GM13976 (cell line): ENCODE results near the gene H3-3A.

ENCODE experiments used
- DNase-seq: peaks from one replicate; pipeline ENCODE4 v3.0.0; 2012; ENCODE audit warnings: low spot score
- in situ Hi-C: fragments of 300-500 bp; cut with MboI; formaldehyde crosslinking; loops from one replicate; pipeline ENCODE4 v1.12.0; 2022; ENCODE audit warnings: low sequenced_read_pairs, mixed read lengths, inconsistent platforms; ENCODE audit not compliant: unreplicated experiment
- TF ChIP-seq, protein P1 (sequence below): IDR thresholded peaks from 2 replicates; pipeline ENCODE4 v1.5.1; 2012; ENCODE audit warnings: borderline replicate concordance, mild to moderate bottlenecking; ENCODE audit not compliant: insufficient read depth; ENCODE audit errors: extremely low read depth, missing control alignments, control extremely low read depth

The H3-3A gene

DNA sequence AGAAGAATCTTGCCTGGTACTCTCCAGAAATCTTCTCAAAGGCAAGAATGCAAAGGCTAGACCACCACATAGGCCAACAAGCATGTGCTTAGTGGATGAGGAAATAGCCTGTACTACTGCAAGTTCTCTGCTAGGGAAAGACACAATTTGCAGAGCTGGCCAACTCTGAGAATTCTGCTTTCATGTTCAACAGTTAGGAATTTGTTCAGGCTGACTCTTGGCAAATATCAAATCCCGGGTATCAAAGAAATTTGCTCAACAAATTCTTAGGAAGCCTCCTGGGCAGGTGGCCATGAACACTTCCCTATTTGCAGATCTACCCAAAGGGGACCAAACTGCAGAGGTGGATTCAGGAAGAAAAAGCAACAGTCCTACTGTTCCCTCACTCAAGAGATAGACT, 15.0 kb upstream of the H3-3A start:
- in situ Hi-C loops = no loop called here
- TF ChIP-seq, protein P1, sequence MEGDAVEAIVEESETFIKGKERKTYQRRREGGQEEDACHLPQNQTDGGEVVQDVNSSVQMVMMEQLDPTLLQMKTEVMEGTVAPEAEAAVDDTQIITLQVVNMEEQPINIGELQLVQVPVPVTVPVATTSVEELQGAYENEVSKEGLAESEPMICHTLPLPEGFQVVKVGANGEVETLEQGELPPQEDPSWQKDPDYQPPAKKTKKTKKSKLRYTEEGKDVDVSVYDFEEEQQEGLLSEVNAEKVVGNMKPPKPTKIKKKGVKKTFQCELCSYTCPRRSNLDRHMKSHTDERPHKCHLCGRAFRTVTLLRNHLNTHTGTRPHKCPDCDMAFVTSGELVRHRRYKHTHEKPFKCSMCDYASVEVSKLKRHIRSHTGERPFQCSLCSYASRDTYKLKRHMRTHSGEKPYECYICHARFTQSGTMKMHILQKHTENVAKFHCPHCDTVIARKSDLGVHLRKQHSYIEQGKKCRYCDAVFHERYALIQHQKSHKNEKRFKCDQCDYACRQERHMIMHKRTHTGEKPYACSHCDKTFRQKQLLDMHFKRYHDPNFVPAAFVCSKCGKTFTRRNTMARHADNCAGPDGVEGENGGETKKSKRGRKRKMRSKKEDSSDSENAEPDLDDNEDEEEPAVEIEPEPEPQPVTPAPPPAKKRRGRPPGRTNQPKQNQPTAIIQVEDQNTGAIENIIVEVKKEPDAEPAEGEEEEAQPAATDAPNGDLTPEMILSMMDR = no peak
- no peak for DNase-seq

DNA sequence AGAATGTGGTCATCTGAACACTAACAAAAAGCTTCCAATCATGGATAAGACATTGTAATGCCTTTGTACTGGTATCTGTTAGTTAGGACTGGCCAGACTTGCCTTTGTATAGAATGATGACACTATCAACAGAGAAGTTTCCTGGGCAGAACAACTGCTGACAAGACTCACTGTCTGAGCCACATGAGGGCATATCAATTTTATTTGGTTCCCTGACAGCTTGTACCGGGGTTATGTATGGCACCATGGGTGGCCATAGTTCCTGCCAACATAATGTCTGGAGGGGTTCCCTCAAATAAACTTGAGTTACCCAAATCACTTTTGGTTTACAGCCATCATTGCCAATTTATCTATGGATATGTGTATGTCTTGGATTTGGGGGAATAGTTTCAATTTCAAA, 13.6 kb upstream of the H3-3A start:
- DNase-seq = no peak
- in situ Hi-C loops = no loop called here
- TF ChIP-seq, protein P1 = no peak

DNA sequence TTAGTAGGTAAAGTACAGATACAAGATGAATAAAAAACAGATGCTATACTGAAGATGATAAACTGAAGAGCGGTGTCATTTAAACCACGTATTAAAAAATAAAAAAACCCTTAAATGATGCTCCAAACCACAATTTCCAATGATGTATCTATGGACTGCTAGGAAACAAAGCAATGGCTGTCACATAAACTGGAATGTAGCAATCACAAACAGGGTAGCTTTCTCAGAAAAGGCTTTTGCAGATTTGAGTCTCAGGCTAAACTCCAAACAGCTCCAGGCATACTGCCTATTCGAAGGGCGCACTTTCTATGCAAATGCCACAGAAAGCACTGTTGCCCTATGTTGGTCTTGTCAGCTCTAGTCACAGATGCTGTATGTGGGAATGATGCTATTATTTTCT, 12.4 kb upstream of the H3-3A start:
- in situ Hi-C loops = no loop called here
- no peak for DNase-seq
- TF ChIP-seq, protein P1 = no peak

DNA sequence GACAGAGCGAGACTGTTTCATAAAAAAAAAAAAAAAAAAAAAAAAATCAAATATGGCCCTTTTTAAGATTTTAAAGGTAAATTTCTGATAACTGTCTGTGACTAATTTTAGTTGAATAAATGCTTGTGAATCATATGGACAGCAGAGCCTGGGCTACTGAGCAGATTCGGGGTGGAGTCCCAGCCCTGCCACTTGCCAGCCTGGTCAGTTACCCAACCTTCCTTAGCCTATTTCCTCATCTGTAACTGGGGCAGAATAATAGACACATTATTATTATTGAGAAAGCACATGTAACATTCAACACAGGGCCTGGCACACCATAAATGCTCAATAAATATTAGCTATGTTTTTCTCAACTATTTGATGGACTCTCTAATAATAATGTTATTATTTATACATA, 11.2 kb upstream of the H3-3A start:
- no peak for DNase-seq
- TF ChIP-seq, protein P1 = no peak
- in situ Hi-C loops = no loop called here

DNA sequence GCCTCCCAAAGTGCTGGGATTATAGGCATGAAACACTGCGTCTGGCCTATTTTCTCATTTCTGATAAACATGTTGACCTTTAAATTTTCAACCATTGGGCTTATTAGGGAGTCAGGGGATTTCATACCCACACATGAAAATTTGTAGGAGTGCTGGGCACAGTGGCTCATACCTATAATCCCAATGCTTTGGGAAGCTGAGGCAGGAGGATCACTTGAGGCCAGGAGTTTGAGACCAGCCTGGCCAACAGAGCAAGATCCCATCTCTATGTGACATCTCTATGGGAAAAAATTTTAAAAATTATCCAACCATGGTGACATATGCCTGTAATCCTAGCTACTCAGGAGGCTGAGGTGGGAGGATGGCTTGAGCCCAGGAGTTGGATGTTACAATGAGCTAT, 10.5 kb upstream of the H3-3A start:
- TF ChIP-seq, protein P1 = no peak

DNA sequence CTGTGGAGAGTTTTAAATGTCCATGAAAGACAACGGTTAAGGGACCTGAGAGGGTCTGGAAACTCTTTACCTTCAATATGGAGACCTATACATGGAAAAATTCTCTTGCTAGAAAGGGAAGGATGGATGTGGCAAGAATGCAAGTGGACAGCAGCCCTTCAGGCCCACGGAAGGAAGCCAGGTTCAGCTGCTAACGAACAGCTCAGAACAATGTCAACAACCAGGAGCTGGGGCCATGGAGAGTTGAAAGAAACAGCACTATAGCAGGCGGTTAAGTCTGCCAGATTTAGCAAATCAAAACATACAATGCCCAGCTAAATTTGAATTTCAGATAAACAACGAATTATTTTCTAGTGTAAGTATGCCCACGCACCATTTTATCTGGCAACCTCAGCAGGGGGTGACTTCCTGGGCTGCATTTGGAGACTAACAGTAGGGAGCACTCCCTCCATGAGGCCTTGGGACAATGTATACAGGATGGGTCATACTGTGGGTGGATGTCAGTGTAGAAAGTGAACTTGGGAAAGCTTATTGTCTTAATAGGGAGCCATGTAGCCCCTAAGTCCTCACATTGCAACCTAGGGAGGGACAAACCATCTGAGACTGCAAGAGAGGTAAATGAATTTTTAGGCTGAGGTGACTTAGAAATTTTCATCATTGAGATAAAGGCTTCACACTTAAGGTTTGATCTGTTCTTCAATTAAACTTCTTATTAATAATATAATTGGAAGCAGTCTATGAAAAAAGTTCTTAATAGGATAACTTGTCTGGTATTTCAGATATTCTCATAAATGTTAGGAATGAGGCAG, 7.8 kb upstream of the H3-3A start:
- in situ Hi-C loops = no loop called here
- TF ChIP-seq, protein P1 = no peak
- no peak for DNase-seq

More for the DNA sequence above, 10.5 kb upstream of the H3-3A start:
- in situ Hi-C loops = no loop called here
- no peak for DNase-seq
